ENCODE results near the gene SLC36A3.
"Not testable (repeated sequence)": the region's sequence is repeated elsewhere in the genome, so short reads cannot be mapped to it uniquely, and the experiment has no call there.

Gene SLC36A3

DNA sequence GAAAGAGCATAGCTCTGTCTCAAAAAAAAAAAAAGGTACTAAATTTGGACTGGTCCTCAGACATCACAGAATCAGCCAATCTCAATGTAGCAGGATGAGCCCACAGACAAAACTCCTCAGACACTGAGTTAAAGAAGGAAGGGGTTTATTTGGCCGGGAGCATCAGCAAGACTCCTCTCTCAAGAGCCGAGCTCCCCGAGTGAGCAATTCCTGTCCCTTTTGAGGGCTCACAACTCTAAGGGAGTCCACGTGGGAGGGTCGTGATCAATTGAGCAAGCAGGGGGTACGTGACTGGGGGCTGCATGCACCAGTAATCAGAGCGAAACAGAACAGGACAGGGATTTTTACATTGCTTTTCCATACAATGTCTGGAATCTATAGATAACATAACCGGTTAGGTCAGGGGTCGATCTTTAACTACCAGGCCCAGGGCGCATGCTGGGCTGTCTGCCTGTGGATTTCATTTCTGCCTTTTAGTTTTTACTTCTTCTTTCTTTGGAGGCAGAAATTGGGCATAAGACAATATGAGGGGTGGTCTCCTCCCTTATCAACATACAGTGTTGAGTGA, 63.2 kb downstream of the SLC36A3 start:
- H3K4me3 ChIP-seq (ENCODE audit: control insufficient read depth in 1 of 7, extremely low read depth in 1 of 7, insufficient read depth in 4 of 7, low read depth in 2 of 7, low read length in 6 of 7); H3K27ac ChIP-seq (ENCODE audit: insufficient read depth in 1 of 2, low read depth in 1 of 2, low read length in 2 of 2, poor library complexity in 1 of 2, severe bottlenecking in 2 of 2); H3K4me1 ChIP-seq (ENCODE audit: control extremely low read depth in 1 of 4, control insufficient read depth in 4 of 4, insufficient read depth in 4 of 4, low read length in 3 of 4); H3K9me3 ChIP-seq (ENCODE audit: control extremely low read depth in 1 of 5, control insufficient read depth in 4 of 5, insufficient read depth in 2 of 5, low read depth in 1 of 5, low read length in 4 of 5); H3K36me3 ChIP-seq (ENCODE audit: control insufficient read depth in 4 of 4, insufficient read depth in 4 of 4, low read length in 3 of 4); POLR2A ChIA-PET; H3K27me3 ChIP-seq (replicated peaks in 2 of 5; ENCODE audit: control insufficient read depth in 4 of 5, insufficient read depth in 5 of 5, low read length in 4 of 5): not testable (repeated sequence)
- DNase-seq, result peak in 1 of 3 donors; percentile 18
- WGBS (ENCODE audit: insufficient coverage), result 97% methylated on average over 7 of the region's 10 CpGs
- CTCF ChIA-PET, result interaction anchor here (0.5 to 7.3 kb wide), 11 partner anchors 11 to 1794 kb away, joined by 3 to 54 read pairs (median 5); partner anchors contain the start of genes CCDC69 and GM2A

DNA sequence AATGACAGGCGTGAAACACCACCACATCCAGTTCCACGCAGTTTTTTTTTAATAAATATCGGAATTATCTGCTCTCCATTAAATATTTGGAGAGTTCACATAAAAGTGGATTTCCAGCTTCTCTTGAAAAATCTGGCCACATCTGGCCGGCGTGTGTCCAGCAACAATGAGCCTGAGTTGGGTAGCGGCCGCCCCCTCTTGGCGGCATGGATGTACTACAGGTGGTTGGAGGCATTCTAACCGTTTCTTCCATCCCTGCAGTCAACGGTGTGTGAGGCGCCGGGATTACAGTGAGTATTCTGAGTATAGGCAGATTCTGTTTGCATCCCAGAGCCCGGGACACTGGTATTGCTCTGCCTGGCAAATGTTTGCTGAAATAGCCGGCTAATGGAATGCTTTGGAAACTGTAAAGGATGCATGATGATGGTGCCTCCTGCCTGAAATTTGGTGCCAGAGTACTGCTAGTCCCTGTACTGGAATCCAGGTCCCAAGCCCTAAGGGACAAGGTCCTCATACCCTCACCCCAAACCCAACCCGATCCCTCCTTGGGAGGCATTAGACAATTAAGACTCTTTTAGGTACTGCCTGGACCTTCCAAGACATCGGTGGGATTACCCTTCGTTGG, 64.2 kb downstream of the SLC36A3 start:
- DNase-seq, result peak in 1 of 3 donors; percentile 31
- ChIA-PET POLR2A (no interaction called here), CTCF (interaction anchor here (0.7 to 7.3 kb wide), 17 partner anchors 8 to 124 kb away, joined by 3 to 54 read pairs (median 10); partner anchors contain the start of genes CCDC69 and GM2A)
- no peak overlapping the region for H3K27ac ChIP-seq (ENCODE audit: insufficient read depth in 1 of 2, low read depth in 1 of 2, low read length in 2 of 2, poor library complexity in 1 of 2, severe bottlenecking in 2 of 2)
- H3K4me1 ChIP-seq (ENCODE audit: control extremely low read depth in 1 of 4, control insufficient read depth in 4 of 4, insufficient read depth in 4 of 4, low read length in 3 of 4), result peaks cover 3 to 14% (median 12%) of the 10 kb centered on the region in 4 experiments
- H3K4me3 ChIP-seq (ENCODE audit: control insufficient read depth in 1 of 7, extremely low read depth in 1 of 7, insufficient read depth in 4 of 7, low read depth in 2 of 7, low read length in 6 of 7), result no peak overlapping the region
- no peaks in the 10 kb centered on the region for H3K27me3 ChIP-seq (replicated peaks in 2 of 5; ENCODE audit: control insufficient read depth in 4 of 5, insufficient read depth in 5 of 5, low read length in 4 of 5)
- no peaks in the 10 kb centered on the region for H3K36me3 ChIP-seq (ENCODE audit: control insufficient read depth in 4 of 4, insufficient read depth in 4 of 4, low read length in 3 of 4)
- 63% methylated on average over 14 of the region's 17 CpGs for WGBS (ENCODE audit: insufficient coverage)
- no peaks in the 10 kb centered on the region for H3K9me3 ChIP-seq (ENCODE audit: control extremely low read depth in 1 of 5, control insufficient read depth in 4 of 5, insufficient read depth in 2 of 5, low read depth in 1 of 5, low read length in 4 of 5)

DNA sequence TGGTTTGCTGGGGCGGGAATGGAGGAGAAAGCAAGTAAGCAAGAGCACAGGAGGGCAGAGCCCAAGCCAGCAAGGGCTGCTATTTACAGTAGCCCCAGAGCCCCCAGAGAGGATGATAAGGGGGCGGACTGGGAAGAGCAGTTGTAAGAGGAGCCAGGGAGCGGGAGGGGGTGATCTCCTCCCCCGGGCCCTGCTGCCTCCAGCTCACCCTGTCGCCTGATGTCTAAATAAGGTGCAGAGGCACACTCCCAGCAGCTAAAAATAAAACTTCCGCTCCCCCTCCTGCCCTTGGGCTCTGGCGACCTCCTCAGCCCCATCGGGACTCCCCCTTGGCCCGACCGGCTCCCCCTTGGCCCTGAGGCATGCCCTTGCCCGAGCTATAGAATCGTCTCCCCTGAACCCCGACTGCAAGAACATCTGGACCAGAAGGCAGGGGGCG, 65.2 kb downstream of the SLC36A3 start:
- H3K27ac ChIP-seq (ENCODE audit: insufficient read depth in 1 of 2, low read depth in 1 of 2, low read length in 2 of 2, poor library complexity in 1 of 2, severe bottlenecking in 2 of 2), result no peak overlapping the region
- no peaks in the 10 kb centered on the region for H3K9me3 ChIP-seq (ENCODE audit: control extremely low read depth in 1 of 5, control insufficient read depth in 4 of 5, insufficient read depth in 2 of 5, low read depth in 1 of 5, low read length in 4 of 5)
- no peaks in the 10 kb centered on the region for H3K27me3 ChIP-seq (replicated peaks in 2 of 5; ENCODE audit: control insufficient read depth in 4 of 5, insufficient read depth in 5 of 5, low read length in 4 of 5)
- peaks cover 5 to 19% (median 14%) of the 10 kb centered on the region in 4 experiments for H3K4me1 ChIP-seq (ENCODE audit: control extremely low read depth in 1 of 4, control insufficient read depth in 4 of 4, insufficient read depth in 4 of 4, low read length in 3 of 4)
- ChIA-PET CTCF (interaction anchor here (0.7 to 7.3 kb wide), 22 partner anchors 9 to 179 kb away, joined by 3 to 54 read pairs (median 6); partner anchors contain the start of genes CCDC69 and GM2A), POLR2A (no interaction called here)
- no peak overlapping the region for H3K4me3 ChIP-seq (ENCODE audit: control insufficient read depth in 1 of 7, extremely low read depth in 1 of 7, insufficient read depth in 4 of 7, low read depth in 2 of 7, low read length in 6 of 7)
- DNase-seq, result no peak
- no peaks in the 10 kb centered on the region for H3K36me3 ChIP-seq (ENCODE audit: control insufficient read depth in 4 of 4, insufficient read depth in 4 of 4, low read length in 3 of 4)
- 79% methylated on average over 11 of the region's 14 CpGs for WGBS (ENCODE audit: insufficient coverage)

DNA sequence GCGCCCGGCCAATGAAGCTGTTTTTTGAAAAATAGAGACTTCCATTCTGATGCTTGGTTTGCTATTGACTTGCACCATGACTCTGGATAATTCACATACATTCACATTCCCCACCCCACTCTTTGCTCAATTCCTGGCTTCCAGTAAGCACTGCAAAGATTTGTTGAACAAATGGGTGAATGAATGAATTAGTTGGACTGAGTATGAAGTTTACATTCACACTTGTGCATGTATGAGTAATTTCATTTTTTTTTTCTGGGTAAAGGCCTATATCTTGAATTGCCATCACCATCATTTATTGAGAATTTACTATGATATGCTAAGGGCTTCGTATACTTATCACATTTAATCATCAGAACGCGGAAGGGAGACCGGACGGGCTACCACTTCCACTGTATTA, 65.9 kb downstream of the SLC36A3 start:
- no peak for DNase-seq
- no peaks in the 10 kb centered on the region for H3K9me3 ChIP-seq (ENCODE audit: control extremely low read depth in 1 of 5, control insufficient read depth in 4 of 5, insufficient read depth in 2 of 5, low read depth in 1 of 5, low read length in 4 of 5)
- H3K4me3 ChIP-seq (ENCODE audit: control insufficient read depth in 1 of 7, extremely low read depth in 1 of 7, insufficient read depth in 4 of 7, low read depth in 2 of 7, low read length in 6 of 7), result no peak overlapping the region
- H3K27me3 ChIP-seq (replicated peaks in 2 of 5; ENCODE audit: control insufficient read depth in 4 of 5, insufficient read depth in 5 of 5, low read length in 4 of 5), result no peaks in the 10 kb centered on the region
- ChIA-PET CTCF (interaction anchor here (0.7 to 7.3 kb wide), 17 partner anchors 9 to 163 kb away, joined by 3 to 54 read pairs (median 10); partner anchors contain the start of genes CCDC69 and GM2A), POLR2A (no interaction called here)
- H3K4me1 ChIP-seq (ENCODE audit: control extremely low read depth in 1 of 4, control insufficient read depth in 4 of 4, insufficient read depth in 4 of 4, low read length in 3 of 4), result peaks cover 5 to 19% (median 14%) of the 10 kb centered on the region in 4 experiments
- H3K27ac ChIP-seq (ENCODE audit: insufficient read depth in 1 of 2, low read depth in 1 of 2, low read length in 2 of 2, poor library complexity in 1 of 2, severe bottlenecking in 2 of 2), result no peak overlapping the region
- 100% methylated on average over 4 of the region's 7 CpGs for WGBS (ENCODE audit: insufficient coverage)
- H3K36me3 ChIP-seq (ENCODE audit: control insufficient read depth in 4 of 4, insufficient read depth in 4 of 4, low read length in 3 of 4), result no peaks in the 10 kb centered on the region

DNA sequence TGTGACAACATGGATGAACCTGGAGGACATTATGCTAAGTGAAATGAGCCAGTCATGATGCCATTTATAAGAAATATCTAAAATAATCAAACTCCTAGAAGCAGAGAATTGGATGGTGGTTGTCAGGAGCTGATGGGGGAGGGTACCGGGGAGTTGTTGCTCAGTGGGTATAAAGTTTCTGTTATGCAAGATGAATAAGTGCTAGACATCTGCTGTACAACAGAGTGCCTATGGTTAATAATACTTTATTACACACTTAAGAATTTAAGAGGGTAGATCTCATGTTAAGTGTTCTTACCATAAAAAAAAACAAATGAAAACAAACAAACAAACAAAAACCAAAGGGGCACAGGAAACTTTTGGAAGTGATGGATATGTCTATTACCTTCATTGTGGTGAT, 66.7 kb downstream of the SLC36A3 start:
- H3K27ac ChIP-seq (ENCODE audit: insufficient read depth in 1 of 2, low read depth in 1 of 2, low read length in 2 of 2, poor library complexity in 1 of 2, severe bottlenecking in 2 of 2), result no peak overlapping the region
- CTCF ChIA-PET, result interaction anchor here (1.1 to 7.3 kb wide), 5 partner anchors 13 to 121 kb away, joined by 5 to 54 read pairs (median 17); partner anchors contain the start of gene CCDC69
- DNase-seq, result no peak
- WGBS (ENCODE audit: insufficient coverage), result no CpG with 5 or more reads among the region's 1 CpG
- H3K4me3 ChIP-seq (ENCODE audit: control insufficient read depth in 1 of 7, extremely low read depth in 1 of 7, insufficient read depth in 4 of 7, low read depth in 2 of 7, low read length in 6 of 7), result no peak overlapping the region
- no peaks in the 10 kb centered on the region for H3K36me3 ChIP-seq (ENCODE audit: control insufficient read depth in 4 of 4, insufficient read depth in 4 of 4, low read length in 3 of 4)
- POLR2A ChIA-PET, result no interaction called here
- no peaks in the 10 kb centered on the region for H3K9me3 ChIP-seq (ENCODE audit: control extremely low read depth in 1 of 5, control insufficient read depth in 4 of 5, insufficient read depth in 2 of 5, low read depth in 1 of 5, low read length in 4 of 5)
- peaks cover 5 to 19% (median 14%) of the 10 kb centered on the region in 4 experiments for H3K4me1 ChIP-seq (ENCODE audit: control extremely low read depth in 1 of 4, control insufficient read depth in 4 of 4, insufficient read depth in 4 of 4, low read length in 3 of 4)
- no peaks in the 10 kb centered on the region for H3K27me3 ChIP-seq (replicated peaks in 2 of 5; ENCODE audit: control insufficient read depth in 4 of 5, insufficient read depth in 5 of 5, low read length in 4 of 5)

DNA sequence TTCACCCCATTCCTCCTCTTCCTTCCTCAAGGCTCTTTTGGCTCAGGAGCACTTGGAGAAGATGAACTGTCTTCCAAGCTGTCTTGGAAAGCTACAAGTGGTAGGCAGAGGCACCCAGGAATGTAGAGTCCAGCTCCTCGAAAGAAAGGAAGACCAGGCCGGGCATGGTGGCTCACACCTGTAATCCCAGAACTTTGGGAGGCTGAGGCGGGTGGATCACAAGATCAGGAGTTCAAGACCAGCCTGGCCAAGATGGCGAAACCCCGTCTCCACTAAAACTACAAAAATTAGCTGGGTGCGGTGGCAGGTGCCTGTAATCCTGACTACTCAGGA, 68.4 kb downstream of the SLC36A3 start:
- H3K27ac ChIP-seq (ENCODE audit: insufficient read depth in 1 of 2, low read depth in 1 of 2, low read length in 2 of 2, poor library complexity in 1 of 2, severe bottlenecking in 2 of 2); H3K27me3 ChIP-seq (replicated peaks in 2 of 5; ENCODE audit: control insufficient read depth in 4 of 5, insufficient read depth in 5 of 5, low read length in 4 of 5); H3K36me3 ChIP-seq (ENCODE audit: control insufficient read depth in 4 of 4, insufficient read depth in 4 of 4, low read length in 3 of 4); DNase-seq; H3K9me3 ChIP-seq (ENCODE audit: control extremely low read depth in 1 of 5, control insufficient read depth in 4 of 5, insufficient read depth in 2 of 5, low read depth in 1 of 5, low read length in 4 of 5): not testable (repeated sequence)
- H3K4me3 ChIP-seq (ENCODE audit: control insufficient read depth in 1 of 7, extremely low read depth in 1 of 7, insufficient read depth in 4 of 7, low read depth in 2 of 7, low read length in 6 of 7), result peak overlapping the region in 1 of 7 experiments; percentile 38
- peaks cover 5 to 19% (median 14%) of the 10 kb centered on the region in 4 experiments for H3K4me1 ChIP-seq (ENCODE audit: control extremely low read depth in 1 of 4, control insufficient read depth in 4 of 4, insufficient read depth in 4 of 4, low read length in 3 of 4)
- ChIA-PET POLR2A (interaction anchor here (0.9 to 1.7 kb wide), 3 partner anchors 12 to 21 kb away, joined by 3 to 11 read pairs (median 6); partner anchors contain the start of gene CCDC69), CTCF (interaction anchor here (0.8 to 4.2 kb wide), 16 partner anchors 11 to 183 kb away, joined by 3 to 29 read pairs (median 4); partner anchors contain the start of gene CCDC69)
- 97% methylated on average over 6 of the region's 6 CpGs for WGBS (ENCODE audit: insufficient coverage)

Data from common myeloid progenitor, CD34-positive (primary cell).